Fibroblast of lung (primary cell): ENCODE data around the gene ADAD2. TPM values are rescaled to one million over a fixed set of nuclear protein-coding genes. Genes with fewer than 3 reads are reported as not detected.

ENCODE experiments used
- DNase-seq, 2 donors: peaks; one replicate each; pipeline versions ENCODE4 v3.0.0 to v3.0.0-alpha.2; 2010; ENCODE audit warnings: low read depth in 2 of 2
- H2AFZ ChIP-seq: 2 replicates; pipeline ENCODE4 v1.5.1; 2012; ENCODE audit warnings: low read length, control low read depth, inconsistent platforms
- H3K27ac ChIP-seq: 2 replicates; pipeline ENCODE4 v1.5.1; 2011; ENCODE audit warnings: low read length, control low read depth; ENCODE audit not compliant: insufficient read depth
- H3K27me3 ChIP-seq: 2 replicates; pipeline ENCODE4 v1.5.1; 2011; ENCODE audit warnings: mild to moderate bottlenecking, low read length; ENCODE audit not compliant: control insufficient read depth, insufficient read depth
- H3K36me3 ChIP-seq: 2 replicates; pipeline ENCODE4 v1.5.1; 2011; ENCODE audit warnings: low read length; ENCODE audit not compliant: control insufficient read depth, insufficient read depth
- H3K4me1 ChIP-seq: 2 replicates; pipeline ENCODE4 v1.5.1; 2011; ENCODE audit warnings: low read length; ENCODE audit not compliant: control insufficient read depth, insufficient read depth; ENCODE audit errors: extremely low read depth
- H3K4me2 ChIP-seq: 2 replicates; pipeline ENCODE4 v1.5.1; 2011; ENCODE audit warnings: low read length, control low read depth; ENCODE audit not compliant: insufficient read depth; ENCODE audit errors: extremely low read depth
- H3K4me3 ChIP-seq, 4 experiments: fragments of 200-600 bp in 1 of 4; sonication (generic) in 1 of 4; replicated peaks in 1 of 4; 2 replicates each; pipeline ENCODE4 v1.5.1; 2011 to 2016; ENCODE audit warnings: low read length in 4 of 4, low read depth in 3 of 4, mild to moderate bottlenecking in 3 of 4, control low read depth in 2 of 4, inconsistent platforms in 1 of 4, mixed read lengths in 1 of 4; ENCODE audit not compliant: insufficient read depth in 1 of 4; ENCODE audit errors: control extremely low read depth in 1 of 4
- H3K79me2 ChIP-seq: 2 replicates; pipeline ENCODE4 v1.5.1; 2012; ENCODE audit warnings: mild to moderate bottlenecking, low read length, inconsistent platforms; ENCODE audit not compliant: control insufficient read depth, insufficient read depth
- H3K9ac ChIP-seq: 2 replicates; pipeline ENCODE4 v1.5.1; 2011; ENCODE audit warnings: mild to moderate bottlenecking, low read length, control low read depth; ENCODE audit not compliant: insufficient read depth
- H3K9me3 ChIP-seq: 2 replicates; pipeline ENCODE4 v1.5.1; 2012; ENCODE audit warnings: low read depth, low read length; ENCODE audit not compliant: control insufficient read depth, insufficient read depth
- H4K20me1 ChIP-seq: 2 replicates; pipeline ENCODE4 v1.5.1; 2011; ENCODE audit warnings: low read length; ENCODE audit not compliant: control insufficient read depth, insufficient read depth; ENCODE audit errors: extremely low read depth
- EZH2 ChIP-seq: IDR thresholded peaks from 2 replicates; pipeline ENCODE4 v1.5.1; 2012; ENCODE audit warnings: low read length, control low read depth, mild to moderate bottlenecking; ENCODE audit errors: missing control alignments
- polyA plus RNA-seq, 2 donors: library from polyadenylated mRNA; depleted of rRNA in 1 of 2; stranded (reverse) in 1 of 2; unstranded in 1 of 2; fragments of >200 nt; gene quantifications; 2 replicates each; pipeline ENCODE4 v1.2.1, GENCODE V29; 2011 to 2012; ENCODE audit warnings: missing spikeins in 1 of 2
- total RNA-seq: library from RNA; depleted of rRNA; stranded (reverse); fragments of >200 nt; gene quantifications from 2 replicates; pipeline ENCODE4 v1.2.1, GENCODE V29; 2014
- TF ChIP-seq, protein P1 (sequence below), 2 donors: IDR thresholded peaks in 1 of 2; conservative IDR thresholded peaks in 1 of 2; 1 replicate in 1 of 2; 2 replicates in 1 of 2; pipeline ENCODE4 v1.5.1; 2011 to 2012; ENCODE audit warnings: low read length in 2 of 2, control low read depth in 1 of 2, inconsistent platforms in 1 of 2, low read depth in 1 of 2, mild to moderate bottlenecking in 1 of 2

Gene ADAD2
- total and polyA plus RNA-seq, 2 donors (not counting 1 experiment from before 2014, with no cell fraction given): not detected

DNA sequence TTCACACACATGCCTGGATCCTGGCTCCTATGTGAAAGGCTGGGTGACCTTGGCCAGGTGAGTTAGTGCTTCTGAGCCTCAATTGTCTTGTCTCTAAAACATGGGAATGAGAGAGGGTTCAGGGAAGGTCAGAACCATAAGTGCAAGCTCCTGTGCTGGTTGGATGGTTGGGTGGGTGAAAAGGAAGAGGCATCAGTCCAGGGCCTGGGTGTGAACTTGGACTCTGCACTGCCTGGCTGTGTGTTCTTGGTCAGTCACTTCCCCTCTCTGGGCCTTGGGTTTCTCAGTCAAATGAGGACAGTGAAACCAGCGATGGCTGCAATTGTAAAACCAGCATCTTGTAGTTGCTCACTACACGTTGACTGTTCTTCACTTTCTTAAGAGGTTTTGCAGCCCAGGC, 49.5 kb downstream of the ADAD2 start:
- H3K27me3 ChIP-seq: peaks cover 22% of the 10 kb centered on the region
- H3K4me2 ChIP-seq: no peak overlapping the region
- no peak overlapping the region for H2AFZ ChIP-seq
- no peaks in the 10 kb centered on the region for H3K36me3 ChIP-seq
- no peaks in the 10 kb centered on the region for H3K9me3 ChIP-seq
- TF ChIP-seq, protein P1, sequence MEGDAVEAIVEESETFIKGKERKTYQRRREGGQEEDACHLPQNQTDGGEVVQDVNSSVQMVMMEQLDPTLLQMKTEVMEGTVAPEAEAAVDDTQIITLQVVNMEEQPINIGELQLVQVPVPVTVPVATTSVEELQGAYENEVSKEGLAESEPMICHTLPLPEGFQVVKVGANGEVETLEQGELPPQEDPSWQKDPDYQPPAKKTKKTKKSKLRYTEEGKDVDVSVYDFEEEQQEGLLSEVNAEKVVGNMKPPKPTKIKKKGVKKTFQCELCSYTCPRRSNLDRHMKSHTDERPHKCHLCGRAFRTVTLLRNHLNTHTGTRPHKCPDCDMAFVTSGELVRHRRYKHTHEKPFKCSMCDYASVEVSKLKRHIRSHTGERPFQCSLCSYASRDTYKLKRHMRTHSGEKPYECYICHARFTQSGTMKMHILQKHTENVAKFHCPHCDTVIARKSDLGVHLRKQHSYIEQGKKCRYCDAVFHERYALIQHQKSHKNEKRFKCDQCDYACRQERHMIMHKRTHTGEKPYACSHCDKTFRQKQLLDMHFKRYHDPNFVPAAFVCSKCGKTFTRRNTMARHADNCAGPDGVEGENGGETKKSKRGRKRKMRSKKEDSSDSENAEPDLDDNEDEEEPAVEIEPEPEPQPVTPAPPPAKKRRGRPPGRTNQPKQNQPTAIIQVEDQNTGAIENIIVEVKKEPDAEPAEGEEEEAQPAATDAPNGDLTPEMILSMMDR (conservative IDR thresholded peaks at IDR 0.05 in 1 of 2, IDR thresholded peaks at IDR 0.05 in 1 of 2; ENCODE audit: low read depth in 1 of 2, low read length in 2 of 2): no peak
- TF ChIP-seq EZH2: no peak
- no peaks in the 10 kb centered on the region for H3K79me2 ChIP-seq
- DNase-seq: no peak
- no peak overlapping the region for H3K27ac ChIP-seq
- H3K9ac ChIP-seq: no peak overlapping the region
- no peak overlapping the region for H3K4me3 ChIP-seq
- H3K4me1 ChIP-seq: no peaks in the 10 kb centered on the region
- H4K20me1 ChIP-seq: no peaks in the 10 kb centered on the region

DNA sequence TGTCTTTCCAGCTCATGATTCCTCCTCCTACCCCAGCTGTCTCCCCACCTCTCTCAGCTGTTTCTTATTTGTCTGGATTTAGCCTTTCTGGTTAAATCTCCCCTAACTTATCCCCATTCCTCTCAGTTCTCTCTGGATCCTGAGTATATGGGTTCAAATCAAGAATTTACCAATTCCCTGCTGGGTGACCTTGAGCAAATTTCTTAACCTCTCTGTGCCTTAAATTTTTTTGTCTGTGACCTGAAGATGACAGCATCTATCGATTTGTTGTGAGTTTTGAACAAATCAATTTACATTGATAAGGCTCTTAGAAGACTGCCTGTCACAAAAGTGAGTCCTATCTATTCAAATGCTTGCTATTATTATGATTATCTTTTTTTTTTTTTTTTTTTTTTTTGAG, 50.8 kb downstream of the ADAD2 start:
- Histone ChIP-seq H3K4me1 (no peaks in the 10 kb centered on the region), H2AFZ (no peak overlapping the region), H4K20me1 (no peaks in the 10 kb centered on the region), H3K9me3 (no peaks in the 10 kb centered on the region), H3K4me3 (no peak overlapping the region), H3K9ac (no peak overlapping the region), H3K79me2 (no peaks in the 10 kb centered on the region), H3K27me3 (peaks cover 22% of the 10 kb centered on the region), H3K27ac (no peak overlapping the region), H3K36me3 (no peaks in the 10 kb centered on the region), H3K4me2 (no peak overlapping the region)
- TF ChIP-seq, protein P1 (conservative IDR thresholded peaks at IDR 0.05 in 1 of 2, IDR thresholded peaks at IDR 0.05 in 1 of 2; ENCODE audit: low read depth in 1 of 2, low read length in 2 of 2): no peak
- no peak for TF ChIP-seq EZH2
- no peak for DNase-seq

DNA sequence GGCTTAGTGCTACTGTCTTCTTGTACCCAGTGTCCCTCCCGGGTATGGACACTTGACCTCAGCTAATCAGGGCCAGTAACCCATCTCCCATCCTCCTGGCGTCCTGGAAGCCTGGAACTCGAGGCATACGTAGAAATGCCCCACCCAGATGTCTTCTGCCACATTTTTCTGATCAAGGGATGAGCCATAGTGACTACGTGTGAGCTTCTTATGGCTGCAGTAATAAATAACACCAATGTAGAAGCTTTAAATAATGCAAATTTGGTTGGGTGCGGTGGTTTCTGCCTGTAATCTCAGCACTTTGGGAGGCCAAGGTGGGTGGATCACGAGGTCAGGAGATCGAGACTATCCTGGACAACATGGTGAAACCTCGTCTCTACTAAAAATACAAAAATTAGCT, 51.9 kb downstream of the ADAD2 start:
- H3K4me3 ChIP-seq: no peak overlapping the region
- H3K9me3 ChIP-seq: no peaks in the 10 kb centered on the region
- H3K4me1 ChIP-seq: no peaks in the 10 kb centered on the region
- no peak overlapping the region for H3K9ac ChIP-seq
- no peaks in the 10 kb centered on the region for H4K20me1 ChIP-seq
- H3K79me2 ChIP-seq: no peaks in the 10 kb centered on the region
- no peak overlapping the region for H3K27ac ChIP-seq
- no peak for TF ChIP-seq EZH2
- TF ChIP-seq, protein P1 (conservative IDR thresholded peaks at IDR 0.05 in 1 of 2, IDR thresholded peaks at IDR 0.05 in 1 of 2; ENCODE audit: low read depth in 1 of 2, low read length in 2 of 2): no peak
- no peak overlapping the region for H2AFZ ChIP-seq
- H3K36me3 ChIP-seq: no peaks in the 10 kb centered on the region
- no peak for DNase-seq
- H3K4me2 ChIP-seq: no peak overlapping the region
- peaks cover 22% of the 10 kb centered on the region for H3K27me3 ChIP-seq
